ENCODE measurements around the gene APOH.

DNA sequence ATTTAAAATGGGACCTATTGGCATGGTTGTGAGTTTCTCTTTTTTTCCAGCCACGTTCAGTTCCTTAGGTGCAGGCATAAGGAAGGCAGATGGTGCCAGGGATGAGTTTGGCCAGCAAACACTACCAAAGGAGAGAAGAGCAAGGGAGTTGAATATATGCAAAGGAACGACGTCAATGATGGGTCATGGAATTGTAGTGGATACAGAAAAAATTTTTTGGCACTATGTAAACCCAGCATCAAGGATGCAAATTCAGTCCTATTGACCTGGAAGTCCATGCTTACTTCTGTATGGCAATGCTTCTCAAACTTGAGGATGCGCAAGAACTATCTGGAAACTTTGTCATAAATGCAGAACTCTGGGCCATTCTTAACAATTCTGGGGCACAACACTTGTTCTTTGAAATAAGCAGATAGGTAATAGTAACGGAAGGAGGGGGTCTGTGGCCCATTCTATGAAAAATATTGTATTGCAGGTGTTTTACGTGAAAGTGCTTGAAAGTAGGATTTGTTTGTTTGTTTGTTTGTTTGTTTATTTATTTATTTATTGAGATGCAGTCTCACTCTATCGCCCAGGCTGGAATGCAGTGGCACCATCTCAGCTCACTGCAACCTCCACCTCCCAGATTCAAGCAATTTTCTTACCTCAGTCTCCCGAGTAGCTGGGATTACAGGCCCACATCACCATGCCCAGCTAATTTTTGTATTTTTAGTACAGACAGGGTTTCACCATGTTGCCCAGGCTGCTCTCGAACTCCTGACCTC lies 18.0 kb downstream of the APOH start:
- TF ChIP-seq POLR2AphosphoS5 (IDR thresholded peaks at IDR 0.05; ENCODE audit: borderline replicate concordance, low read depth, low read length), result no peak
- TF ChIP-seq EZH2 (IDR thresholded peaks at IDR 0.05), result no peak

Measured in SK-N-MC (cell line).